Tongue (tissue), 2 donors: ENCODE results near the gene OBSCN. TPM values are rescaled to one million over a fixed set of nuclear protein-coding genes. Genes with fewer than 3 reads are reported as not detected.

ENCODE experiments used
- DNase-seq: peaks from one replicate; pipeline ENCODE4 v3.0.0-alpha.2; 2015
- total RNA-seq: library from RNA; depleted of rRNA; stranded (reverse); fragments of >200 nt; gene quantifications from one replicate; pipeline ENCODE4 v1.2.3, GENCODE V29; 2014

Gene OBSCN
- total RNA-seq, 1 donor from 2014 or later, result 640 TPM

DNA sequence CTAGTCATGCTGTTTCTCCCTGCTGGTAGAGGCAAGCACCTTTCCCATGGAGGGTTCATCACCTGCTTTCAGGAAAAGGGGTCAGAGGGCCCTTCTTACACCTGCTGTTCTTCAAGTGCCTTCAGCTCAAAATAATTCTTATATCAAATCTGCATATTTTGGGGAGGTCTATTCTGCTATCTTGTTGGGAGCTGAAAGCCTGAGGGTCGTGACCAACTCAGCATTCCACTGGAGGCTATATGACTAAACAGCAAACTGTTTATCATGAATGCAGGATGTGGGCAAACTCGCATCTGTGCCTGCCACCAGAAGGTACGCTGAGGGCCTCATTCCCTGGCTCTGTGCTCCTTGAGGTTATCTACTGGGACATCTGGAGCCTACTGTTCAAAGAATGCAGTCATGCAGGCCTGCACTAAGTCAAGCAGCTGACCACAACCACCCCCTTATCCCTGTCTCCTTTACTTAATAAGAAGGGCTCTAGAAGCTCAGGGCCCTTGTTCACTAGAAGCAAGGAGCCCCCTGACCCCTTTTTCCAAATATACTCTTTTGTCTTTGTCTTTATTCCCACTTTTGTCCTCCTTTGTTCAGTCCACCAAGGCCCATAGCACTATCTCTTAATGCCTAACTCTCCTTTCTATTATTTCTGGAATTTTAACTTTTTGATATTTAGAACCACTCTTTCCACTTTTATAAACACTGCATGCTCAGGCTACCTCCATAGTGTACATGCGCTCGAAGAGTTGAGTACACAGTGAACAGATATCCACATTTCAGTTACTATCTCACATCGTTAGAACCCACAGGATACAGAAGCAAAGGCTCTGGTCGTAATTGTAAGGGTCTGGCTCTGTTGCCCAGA lies 213.4 kb downstream of the OBSCN start:
- no peak for DNase-seq

DNA sequence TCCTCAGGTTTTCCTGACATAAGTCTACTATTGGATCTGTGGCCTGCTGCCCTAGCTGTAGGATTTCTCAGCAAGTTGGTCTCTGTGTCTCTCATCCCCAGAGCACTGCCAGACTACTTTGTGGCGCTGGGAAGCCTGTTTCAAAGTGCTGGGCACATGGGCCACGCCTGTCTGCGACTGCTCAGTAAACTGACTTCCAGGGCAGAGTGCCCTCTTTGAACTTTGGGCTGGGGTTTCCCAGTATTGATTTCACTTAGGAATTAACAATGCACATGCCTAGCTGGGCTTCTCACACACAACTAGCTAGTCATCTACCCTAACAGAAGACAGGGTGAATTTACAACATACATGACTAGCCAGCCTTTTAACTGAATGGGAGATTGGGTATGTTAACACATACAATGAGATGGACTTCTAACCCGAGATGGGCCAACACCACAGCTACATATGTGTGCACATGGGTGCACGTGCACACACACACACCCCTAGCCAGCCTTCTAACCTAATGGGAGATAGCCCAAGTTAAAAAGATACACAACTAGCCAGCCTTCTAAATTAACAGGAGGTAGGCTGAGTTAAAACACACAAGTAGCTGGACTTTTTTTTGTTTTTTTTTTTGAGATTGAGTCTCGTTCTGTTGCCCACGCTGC lies 215.7 kb downstream of the OBSCN start:
- DNase-seq, result no peak

DNA sequence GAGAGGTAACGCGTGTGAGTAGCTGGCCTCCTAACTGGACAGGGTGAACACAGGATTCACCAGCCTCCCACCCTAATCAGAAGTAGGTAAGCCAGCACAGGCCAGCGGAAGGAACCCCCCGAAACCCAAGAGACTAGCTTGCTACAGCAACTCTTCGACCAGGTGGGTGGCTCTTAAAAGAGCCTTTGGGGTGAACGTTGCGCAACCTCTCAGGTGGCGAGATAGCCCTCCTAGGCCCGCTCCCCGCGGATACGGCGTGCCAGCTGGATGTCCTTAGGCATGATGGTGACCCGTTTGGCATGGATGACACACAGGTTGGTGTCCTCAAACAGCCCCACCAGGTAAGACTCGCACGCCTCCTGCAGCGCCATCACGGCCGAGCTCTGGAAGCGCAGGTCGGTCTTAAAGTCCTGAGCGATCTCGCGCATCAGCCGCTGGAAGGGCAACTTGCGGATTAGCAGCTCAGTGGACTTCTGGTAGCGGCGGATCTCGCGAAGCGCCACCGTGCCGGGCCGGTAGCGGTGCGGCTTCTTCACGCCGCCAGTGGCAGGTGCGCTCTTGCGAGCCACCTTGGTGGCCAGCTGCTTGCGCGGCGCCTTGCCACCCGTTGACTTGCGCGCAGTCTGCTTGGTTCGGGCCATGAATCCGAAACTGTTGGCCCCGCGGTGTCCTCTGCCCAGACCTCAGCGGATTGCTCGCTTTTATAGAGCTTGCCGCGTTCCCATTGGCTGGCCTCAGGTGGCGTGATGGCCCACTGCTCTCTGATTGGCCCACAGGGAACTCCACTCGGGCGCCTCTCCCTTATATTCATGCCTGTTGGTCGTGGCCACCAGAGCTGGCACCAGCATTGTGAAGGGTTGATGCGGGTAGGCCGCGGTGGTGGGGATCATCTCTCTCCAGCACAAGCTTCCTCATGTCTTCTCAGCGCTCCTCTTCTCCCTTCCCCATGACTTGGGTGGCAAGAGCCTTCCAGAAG lies 217.1 kb downstream of the OBSCN start:
- DNase-seq, result no peak

DNA sequence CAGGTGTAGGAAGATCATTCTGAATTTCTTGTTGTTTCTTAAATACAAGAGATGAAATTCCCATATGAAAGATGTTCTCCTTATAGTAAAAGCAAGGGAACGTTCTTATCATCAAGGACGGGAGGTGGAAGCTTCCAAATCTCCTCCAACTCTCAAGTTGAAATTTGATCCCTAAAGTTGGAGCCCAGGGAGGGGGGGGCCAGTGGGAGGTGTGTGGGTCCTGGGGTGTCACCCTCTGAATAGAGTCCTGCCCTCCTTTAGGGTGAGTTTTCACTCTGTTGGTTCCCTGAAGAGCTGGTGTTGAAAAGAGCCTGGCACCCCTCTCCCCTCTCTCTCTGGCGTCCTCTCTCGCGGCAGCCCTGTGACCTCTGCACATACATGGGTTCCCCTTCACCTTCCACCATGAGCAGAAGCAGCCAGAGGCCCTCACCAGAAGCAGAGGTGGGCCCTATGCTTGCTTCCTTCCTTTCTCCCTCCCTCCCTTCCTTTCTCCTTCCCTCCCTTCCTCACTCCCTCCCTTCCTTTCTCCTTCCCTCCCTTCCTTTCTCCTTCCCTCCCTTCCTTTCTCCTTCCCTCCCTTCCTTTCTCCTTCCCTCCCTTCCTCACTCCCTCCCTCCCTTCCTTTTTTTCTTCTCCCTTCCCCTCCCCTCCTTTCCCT lies 218.8 kb downstream of the OBSCN start:
- no peak for DNase-seq

- no peak for DNase-seq
Measured at GRCh38 chr1:228428412-228428811, 220.6 kb downstream of the OBSCN start.

Other genes starting within 250 kb of the OBSCN start
- gene WNT3A, start 201.0 kb upstream of the OBSCN start, total RNA-seq, result 1.6 TPM
- 152 TPM for gene ARF1, start 125.3 kb upstream of the OBSCN start, total RNA-seq
- 12.1 TPM for gene C1orf35, start 104.7 kb upstream of the OBSCN start, total RNA-seq
- 28.7 TPM for gene MRPL55, start 98.7 kb upstream of the OBSCN start, total RNA-seq
- 156 TPM for gene GUK1, start 67.8 kb upstream of the OBSCN start, total RNA-seq
- gene GJC2, start 58.1 kb upstream of the OBSCN start, total RNA-seq, result 5.5 TPM
- 11.4 TPM for gene IBA57, start 42.2 kb upstream of the OBSCN start, total RNA-seq
- 13.7 TPM for gene TRIM11, start 198.8 kb downstream of the OBSCN start, total RNA-seq
- not detected for gene TRIM17, start 208.8 kb downstream of the OBSCN start, total RNA-seq